ENCODE results near the gene NTSR1.
"Not testable (repeated sequence)": the region's sequence is repeated elsewhere in the genome, so short reads cannot be mapped to it uniquely, and the experiment has no call there.

The NTSR1 gene

GRCh38 chr20:62674370-62674769 lies 34.3 kb upstream of the NTSR1 start:
- DNase-seq (ENCODE audit: low read depth) = no peak

GRCh38 chr20:62675156-62675876 lies 33.3 kb upstream of the NTSR1 start:
- DNase-seq (ENCODE audit: low read depth) = no peak

DNA sequence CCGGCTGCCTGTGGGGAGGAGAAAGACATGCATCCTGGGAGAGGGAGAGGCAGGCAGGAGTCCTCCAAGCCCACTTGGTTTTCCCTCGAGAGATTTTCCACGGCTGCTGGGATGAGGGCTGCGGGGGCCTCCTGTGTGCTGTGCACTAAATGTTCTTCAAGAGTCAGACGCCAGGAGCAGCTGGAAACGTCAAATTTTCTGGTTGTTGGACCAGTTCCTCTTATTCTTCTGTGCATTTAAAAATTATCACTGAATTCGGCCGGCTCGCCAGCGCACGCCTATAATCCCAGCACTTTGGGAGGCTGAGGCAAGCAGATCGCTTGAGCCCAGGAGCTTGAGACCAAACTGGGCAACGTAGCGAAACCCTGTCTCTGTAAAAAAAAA lies 32.8 kb upstream of the NTSR1 start:
- DNase-seq (ENCODE audit: low read depth) = no peak

GRCh38 chr20:62676976-62677375 lies 31.7 kb upstream of the NTSR1 start:
- no peak for DNase-seq (ENCODE audit: low read depth)

GRCh38 chr20:62677678-62678077 lies 31.0 kb upstream of the NTSR1 start:
- DNase-seq (ENCODE audit: low read depth) = no peak

- DNase-seq (ENCODE audit: low read depth) = no peak
Measured at GRCh38 chr20:62678553-62678952, 30.1 kb upstream of the NTSR1 start.

GRCh38 chr20:62679978-62680589 lies 28.6 kb upstream of the NTSR1 start:
- no peak for DNase-seq (ENCODE audit: low read depth)

DNA sequence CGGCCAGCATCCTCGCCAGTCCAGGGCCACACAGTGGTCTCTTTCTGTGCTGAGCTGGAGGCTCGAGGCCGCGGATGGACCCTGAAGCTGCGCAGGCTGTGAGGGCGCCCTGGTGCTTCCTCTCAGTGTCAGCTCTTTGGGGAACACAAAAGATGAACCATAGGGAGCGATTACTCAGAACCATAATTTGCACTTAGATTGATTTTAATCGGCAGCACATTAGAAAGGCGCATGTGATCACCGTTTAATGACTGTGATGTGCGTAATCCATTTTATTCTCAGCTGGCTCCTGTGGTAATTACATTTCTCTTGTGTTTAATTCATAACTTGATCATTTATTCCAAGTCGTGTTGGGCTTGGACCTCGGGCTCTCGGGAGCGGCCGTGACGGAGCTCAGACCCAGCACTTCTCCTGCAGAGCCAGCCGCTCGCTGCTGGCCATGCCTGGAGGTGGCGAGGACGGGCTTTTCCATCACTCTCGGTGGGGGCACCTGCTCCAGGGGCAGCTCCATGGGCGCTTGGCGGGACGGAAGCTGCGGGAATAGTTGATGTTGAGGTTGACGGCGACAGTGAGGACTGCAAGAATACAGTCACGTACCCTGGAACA lies 25.6 kb upstream of the NTSR1 start:
- DNase-seq (ENCODE audit: low read depth) = no peak

DNA sequence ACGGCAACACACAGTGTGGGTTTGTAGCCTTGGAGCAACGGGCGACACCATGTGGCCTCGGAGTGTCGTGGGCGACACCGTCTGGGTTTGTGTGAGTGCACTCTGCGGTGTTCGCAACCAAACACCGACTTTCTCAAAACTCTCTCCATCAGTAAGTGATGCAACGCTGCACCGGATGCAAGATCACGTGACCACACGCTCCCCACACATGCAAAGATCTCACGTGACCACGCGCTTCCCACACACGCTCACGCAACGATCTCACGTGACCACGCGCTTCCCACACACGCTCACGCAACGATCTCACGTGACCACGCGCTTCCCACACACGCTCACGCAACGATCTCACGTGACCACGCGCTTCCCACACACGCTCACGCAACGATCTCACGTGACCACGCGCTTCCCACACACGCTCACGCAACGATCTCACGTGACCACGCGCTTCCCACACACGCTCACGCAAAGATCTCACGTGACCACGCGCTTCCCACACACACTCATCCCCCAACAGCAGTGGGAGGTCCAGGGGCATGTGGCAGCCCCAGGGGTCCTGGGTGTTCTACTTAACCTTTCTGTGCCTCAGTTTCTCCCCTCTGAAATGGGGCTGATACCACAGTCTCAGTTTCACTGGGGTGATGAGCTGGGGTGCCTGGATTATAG lies 24.8 kb upstream of the NTSR1 start:
- not testable (repeated sequence) for DNase-seq (ENCODE audit: low read depth)

- DNase-seq (ENCODE audit: low read depth) = no peak
Measured at GRCh38 chr20:62684981-62685380, 23.7 kb upstream of the NTSR1 start.

GRCh38 chr20:62685781-62686555 lies 22.7 kb upstream of the NTSR1 start:
- no peak for DNase-seq (ENCODE audit: low read depth)

GRCh38 chr20:62686869-62687830 lies 21.5 kb upstream of the NTSR1 start:
- DNase-seq (ENCODE audit: low read depth) = no peak

- DNase-seq (ENCODE audit: low read depth) = no peak
Measured at GRCh38 chr20:62688083-62688482, 20.6 kb upstream of the NTSR1 start.

GRCh38 chr20:62688855-62689460 lies 19.7 kb upstream of the NTSR1 start:
- DNase-seq (ENCODE audit: low read depth) = no peak

DNA sequence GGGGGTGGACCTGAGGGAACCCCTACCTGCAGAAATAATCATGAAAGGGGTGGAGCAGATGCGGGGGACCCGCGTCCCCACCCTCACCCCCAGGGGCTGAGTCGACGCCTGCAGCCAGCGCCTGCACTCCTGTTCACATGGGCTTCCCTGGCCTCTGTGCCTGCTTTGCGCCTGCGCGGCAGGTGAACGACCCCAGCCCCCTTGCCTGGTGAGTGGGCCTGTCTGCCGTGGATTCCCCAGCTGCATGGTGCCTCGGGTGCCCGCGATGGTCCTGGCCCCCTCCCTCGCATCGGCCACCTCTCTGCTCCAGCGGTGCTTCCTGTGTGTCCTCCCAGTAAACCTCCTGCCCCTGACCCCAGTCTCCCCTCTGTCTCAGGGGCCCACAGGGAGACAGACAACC lies 18.8 kb upstream of the NTSR1 start:
- DNase-seq (ENCODE audit: low read depth) = no peak

- no peak for DNase-seq (ENCODE audit: low read depth)
Measured at GRCh38 chr20:62690261-62690820, 18.3 kb upstream of the NTSR1 start.

GRCh38 chr20:62691487-62691886 lies 17.1 kb upstream of the NTSR1 start:
- DNase-seq (ENCODE audit: low read depth) = no peak

DNA sequence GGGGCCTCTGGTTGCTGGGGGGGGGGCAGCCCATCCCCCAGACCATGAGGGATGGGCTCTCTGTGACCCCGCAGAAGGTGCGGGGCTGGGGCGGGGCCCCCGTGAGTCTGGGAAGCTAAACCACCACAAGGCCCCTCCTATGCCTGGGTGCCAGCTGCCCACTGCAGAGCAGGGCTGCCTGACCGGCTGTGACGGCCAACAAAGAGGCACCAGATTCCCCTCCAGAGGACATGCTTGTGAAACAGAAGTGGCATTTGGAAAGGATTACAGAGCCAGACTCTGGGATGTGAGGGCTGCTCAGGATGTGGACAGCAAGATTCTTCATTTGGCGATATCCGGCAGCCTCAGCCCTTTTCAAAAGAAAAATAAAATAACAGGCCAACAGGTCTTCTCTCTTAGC lies 16.5 kb upstream of the NTSR1 start:
- DNase-seq (ENCODE audit: low read depth) = no peak

DNA sequence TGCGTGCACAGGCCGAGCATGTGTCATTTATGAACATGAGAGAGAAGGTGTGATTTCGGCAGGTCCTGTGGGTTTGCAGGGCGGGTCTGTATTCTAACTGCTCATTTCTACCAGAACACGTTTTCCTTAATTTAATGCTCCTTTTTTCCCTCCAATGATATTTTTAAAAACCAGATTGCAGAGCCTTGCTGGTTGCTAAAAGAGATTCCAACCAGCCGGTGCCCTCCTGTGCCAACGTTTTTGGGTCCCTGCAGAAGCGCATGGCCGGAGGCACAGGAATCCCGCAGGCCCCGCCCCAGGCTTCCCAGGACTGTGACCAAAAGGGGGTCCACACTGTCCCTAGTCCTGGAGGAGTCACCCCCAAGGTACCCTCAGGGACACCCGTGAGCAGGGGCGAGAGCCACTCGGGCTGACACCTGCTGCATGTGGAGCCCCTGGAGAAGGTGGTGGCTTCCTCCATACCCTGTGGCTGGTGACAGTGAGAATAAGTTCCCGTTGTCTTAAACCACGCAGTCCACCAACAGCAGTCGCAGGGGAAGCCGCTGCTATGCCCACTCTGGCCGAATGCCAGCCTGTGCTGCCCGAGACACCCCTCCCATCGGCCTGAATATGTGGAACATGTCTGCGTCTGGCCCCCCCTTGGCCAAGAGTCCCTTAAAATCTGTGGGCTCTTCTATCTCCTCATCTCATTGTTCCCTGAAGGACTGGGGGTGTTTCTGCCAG lies 15.7 kb upstream of the NTSR1 start:
- DNase-seq (ENCODE audit: low read depth) = no peak

GRCh38 chr20:62693524-62693922 lies 15.1 kb upstream of the NTSR1 start:
- no peak for DNase-seq (ENCODE audit: low read depth)
